Activated gamma-delta T cell treated with anti-CD3 and anti-CD28 coated beads, Interleukin-2, amount 50 U/mL, for 16 hours (primary cell): Measurements from ENCODE around the gene LPO.

Experiments used
- DNase-seq: peaks from one replicate; pipeline ENCODE4 v3.0.0-alpha.2; 2020; ENCODE audit warnings: low read depth

LPO gene

GRCh38 chr17:58305626-58306025 lies 67.2 kb downstream of the LPO start:
- no peak for DNase-seq

DNA sequence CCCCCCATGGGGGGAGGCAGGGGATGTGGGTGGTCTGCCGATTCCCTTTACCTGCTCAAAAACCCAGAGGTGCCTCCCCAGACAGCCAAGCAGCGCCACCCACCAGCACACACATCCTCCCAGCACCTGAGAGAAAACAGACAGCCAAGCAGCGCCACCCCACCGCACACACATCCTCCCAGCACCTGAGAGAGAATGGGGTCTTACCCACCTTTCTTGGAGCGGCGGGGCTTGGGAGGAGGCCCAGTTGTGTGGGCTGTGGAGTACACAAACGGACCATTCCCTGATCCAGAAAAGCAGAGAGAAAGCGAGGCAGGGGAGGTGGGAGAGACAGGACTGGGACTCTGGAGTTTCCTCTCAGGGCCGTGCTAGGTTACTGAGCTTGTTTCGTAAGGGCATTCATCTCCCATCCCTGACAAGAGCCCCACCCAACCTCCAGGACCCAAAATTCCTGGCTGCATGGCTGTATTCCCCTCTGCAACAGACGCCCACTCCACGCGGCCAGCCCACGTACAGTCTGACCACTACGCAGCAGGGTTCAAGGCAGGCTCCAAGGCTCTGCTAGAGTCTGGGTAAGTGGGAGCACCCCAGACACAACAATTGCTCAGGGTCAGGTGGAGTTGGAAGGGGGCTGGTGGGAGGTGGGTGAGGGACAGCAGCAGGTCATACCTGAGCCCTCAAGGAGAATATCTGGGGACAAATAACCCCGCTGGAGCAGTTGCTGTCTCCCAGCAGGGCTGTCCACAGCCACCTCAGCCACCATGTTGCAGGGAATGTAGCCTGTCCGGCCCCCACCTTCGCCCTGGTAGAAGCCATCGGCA lies 68.0 kb downstream of the LPO start:
- no peak for DNase-seq

DNA sequence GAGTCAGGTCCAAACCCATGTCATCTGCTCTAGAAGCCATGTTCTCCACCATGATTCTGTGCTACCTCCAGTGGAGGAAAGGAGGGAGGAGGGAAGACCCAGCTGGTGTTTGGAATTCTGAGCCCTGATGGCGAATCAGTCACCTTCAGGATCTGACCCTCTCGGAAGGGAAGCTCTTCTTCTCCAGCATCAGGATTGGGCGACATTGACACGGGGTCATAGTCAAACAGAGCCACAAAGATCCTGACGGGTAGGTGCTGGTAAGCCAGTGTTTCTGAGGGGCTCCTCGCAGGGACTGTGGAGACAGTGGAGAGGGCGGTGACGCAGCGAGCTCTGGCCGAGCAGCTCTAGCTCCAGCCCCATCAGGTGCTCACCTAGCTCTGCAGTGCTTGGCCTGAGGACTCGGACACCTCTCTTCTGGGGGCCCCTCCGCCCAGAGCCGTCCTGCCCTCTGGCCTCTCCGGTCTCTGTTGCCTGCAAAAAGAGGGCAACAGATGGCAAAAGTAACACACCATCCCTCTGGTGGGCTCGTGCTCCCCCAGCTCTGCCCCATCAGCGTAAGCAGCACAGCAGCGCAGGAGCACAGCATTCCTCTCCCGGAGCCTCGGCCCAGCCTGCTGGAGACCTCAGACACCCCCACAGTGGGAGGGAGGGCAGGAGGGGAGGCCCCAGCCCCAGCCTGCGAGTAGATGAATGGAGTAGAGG lies 69.2 kb downstream of the LPO start:
- DNase-seq, result no peak

DNA sequence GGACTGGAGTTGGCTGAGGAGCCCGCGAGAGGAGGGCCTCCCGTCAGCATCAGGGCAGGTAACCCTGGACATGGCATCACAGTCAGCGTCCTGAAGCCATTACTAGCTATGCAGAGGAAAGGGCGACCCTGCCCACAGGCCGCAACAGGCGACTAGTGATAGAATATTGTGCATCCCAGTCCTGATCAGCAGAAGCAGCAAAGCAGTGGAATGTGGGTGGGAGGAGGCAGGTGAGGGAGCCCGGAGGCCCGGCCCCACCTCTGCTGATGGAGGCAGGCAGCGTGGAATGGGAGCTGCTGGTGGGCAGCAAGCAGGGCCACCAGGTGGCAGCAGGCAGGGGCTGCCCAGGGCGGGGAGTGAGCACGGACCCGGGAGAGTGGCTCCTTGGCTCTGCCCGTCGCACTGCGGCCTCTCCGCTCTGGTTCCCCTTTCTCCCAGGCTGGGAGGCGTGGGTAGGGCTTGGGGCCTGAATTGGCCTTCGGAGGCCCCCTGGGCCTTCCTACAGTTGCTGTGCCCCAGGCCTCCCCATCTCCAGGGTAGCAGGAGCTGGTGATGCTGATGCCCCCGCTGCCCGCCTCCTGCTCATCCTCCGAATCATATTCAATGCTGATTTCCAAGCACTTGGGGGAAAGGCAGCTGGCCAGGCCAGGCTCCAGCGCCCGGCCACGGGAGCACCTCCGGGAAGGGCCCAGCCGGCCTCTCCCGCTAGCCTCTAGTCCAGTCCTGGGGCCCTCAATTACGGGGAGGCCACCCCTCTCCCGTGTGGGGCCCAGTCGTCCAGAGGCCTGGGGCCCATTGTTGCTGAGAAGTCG lies 70.0 kb downstream of the LPO start:
- no peak for DNase-seq

GRCh38 chr17:58308985-58309917 lies 70.9 kb downstream of the LPO start:
- no peak for DNase-seq

- DNase-seq, result no peak
Observed at GRCh38 chr17:58309918-58310259, 71.5 kb downstream of the LPO start.

DNA sequence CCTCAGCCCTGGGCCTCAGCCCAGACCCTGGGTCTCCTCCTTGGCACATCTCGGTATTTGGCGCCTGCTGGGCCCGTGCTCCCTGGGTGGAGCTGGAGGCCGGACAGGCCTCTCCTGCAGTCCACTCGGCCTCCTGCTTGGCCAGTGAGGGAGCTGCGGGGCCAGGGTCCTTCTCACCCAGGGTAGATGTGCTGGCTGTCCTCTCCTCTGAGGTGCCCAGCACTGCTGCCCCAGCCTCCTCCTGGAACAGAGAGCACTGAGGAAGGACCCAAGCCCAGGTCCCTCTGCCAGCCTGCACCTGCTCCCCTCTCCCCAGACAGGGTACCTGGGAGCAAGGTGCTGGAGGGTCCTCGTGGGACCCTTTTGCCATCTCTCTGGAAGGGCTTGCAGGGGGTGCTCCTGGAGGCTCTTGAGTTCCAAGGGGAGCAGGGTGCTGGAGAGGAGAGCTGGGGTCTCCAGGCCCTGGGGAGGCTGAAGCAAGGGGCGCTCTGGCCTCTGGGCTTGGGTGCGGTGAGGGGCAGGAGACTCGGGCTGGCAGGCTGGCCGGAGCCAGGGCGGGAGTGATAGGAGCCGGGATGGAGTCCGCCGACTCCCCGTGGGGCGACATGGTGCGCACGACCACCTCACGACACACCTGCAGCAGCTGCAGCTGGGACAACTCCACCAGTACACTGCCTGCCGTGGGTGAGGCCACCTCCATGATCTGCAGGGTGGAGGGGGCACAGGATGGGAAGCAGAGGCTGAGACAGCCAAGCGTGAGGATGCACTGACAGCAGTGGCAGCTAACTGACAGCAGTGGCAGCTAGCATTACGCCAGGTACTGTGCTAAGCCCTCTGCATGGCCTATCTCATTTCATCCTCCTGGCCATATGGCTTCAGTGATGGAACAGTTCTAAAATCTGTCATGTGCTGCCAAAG lies 72.4 kb downstream of the LPO start:
- no peak for DNase-seq

GRCh38 chr17:58311429-58311894 lies 73.1 kb downstream of the LPO start:
- DNase-seq, result no peak

DNA sequence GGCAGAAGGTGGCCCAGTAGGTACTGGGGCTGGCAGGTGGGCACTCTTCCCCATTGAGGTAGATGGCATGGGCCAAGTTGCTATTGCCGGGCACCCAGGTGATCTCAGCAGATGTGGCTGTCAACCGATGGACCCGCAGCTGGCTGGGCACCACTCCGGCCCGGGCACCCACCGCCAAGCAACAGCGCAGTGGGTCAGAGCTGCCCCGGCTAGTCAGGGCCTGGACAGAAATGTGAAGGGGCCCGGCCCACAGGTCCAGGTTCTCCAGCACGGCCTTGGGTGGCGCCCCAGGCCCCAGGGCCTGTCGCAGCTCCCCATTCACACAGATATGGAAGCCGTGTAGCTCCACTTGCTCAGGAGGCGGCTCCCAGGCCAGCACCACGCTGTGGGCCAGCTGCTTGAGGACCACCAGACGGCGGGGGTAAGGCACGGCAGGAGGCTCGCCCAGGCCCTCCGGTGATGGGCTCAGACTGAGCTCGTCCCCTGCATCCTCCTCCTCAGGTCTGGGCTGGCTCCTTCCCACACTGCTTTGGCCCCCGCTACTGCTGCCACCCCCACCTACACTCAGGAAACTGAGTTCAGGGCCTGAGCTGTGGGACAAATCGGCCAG lies 73.7 kb downstream of the LPO start:
- DNase-seq, result no peak

DNA sequence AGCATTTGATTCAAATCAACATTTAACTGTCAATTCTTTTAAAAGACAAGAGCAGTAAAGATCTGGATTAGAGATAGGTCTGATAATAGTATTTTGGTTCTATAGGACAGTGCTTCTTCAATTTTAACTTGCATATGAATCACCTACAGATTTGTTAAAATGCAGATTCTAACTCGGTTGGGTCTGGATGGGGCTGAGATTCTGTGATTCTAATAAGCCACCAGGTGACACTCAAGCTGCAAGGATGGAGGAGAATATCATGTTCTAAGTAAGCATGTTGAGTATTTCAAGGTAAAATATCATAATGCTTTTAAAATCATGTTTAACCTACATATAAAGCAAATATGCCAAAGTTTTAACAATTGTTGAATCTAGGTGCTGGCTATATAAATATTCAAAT lies 74.4 kb downstream of the LPO start:
- no peak for DNase-seq

- DNase-seq, result no peak
Observed at GRCh38 chr17:58313815-58314705, 75.7 kb downstream of the LPO start.

DNA sequence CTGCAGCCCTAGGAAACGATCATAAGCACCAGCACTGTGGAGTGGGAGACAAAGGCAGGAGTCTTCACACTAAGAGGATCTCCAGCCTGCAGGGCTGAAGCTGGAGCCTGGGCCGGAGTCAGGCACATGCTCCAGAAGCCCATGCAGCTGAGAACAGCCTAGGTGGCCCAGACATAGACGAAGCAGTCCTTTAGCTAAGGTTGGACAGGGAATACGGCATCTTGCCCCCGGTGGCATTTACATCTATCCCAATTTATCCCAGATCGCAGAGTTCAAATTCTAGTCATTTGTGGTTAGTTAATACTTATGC lies 76.3 kb downstream of the LPO start:
- DNase-seq, result no peak

GRCh38 chr17:58315281-58315711 lies 76.9 kb downstream of the LPO start:
- no peak for DNase-seq

- DNase-seq, result no peak
Observed at GRCh38 chr17:58315750-58316149, 77.4 kb downstream of the LPO start.

GRCh38 chr17:58316260-58316960 lies 78.0 kb downstream of the LPO start:
- no peak for DNase-seq

DNA sequence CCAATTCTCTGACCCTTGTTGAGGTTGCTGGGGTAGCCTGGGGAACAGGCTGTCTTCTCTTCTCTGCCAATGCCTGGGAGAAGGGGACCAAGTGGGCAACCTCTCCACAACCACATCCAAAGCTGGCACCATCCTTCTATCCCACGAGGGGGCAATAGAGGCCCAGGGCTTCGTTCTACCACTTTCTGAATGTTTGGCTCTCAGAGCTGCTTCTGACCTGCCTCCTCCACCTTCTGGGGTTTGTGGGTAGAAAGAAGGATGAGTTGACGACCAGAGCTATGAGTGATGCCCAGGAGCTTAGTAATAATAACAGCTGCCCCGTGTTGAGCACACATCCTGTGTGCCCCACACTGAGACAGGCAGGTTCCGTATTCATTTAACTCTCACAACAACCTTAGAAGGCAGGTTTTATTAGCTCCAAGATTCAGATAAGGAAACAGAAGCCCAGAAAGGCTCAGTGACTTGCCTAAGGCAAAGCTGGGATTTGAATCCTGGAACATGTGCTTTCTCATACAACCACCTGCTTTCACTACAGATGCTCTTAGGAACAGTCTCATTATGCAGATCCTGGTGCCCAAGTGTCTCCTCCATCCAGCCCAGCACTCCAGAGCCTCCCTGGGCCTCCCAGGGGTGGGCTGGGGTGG lies 79.2 kb downstream of the LPO start:
- DNase-seq, result peak; percentile 65

- no peak for DNase-seq
Observed at GRCh38 chr17:58318065-58318481, 79.7 kb downstream of the LPO start.
